MM.1S (cell line): ENCODE data around the gene DDX25.
"Not testable (repeated sequence)": the region's sequence is repeated elsewhere in the genome, so short reads cannot be mapped to it uniquely, and the experiment has no call there.

ENCODE experiments used
- EZH2 ChIP-seq: fragments of 300-600 bp; sonication (generic); optimal IDR thresholded peaks from 2 replicates; pipeline ENCODE3; 2017; ENCODE audit warnings: low read depth, mild to moderate bottlenecking, antibody characterized with exemption, low read length, mixed read lengths
- EZH2phosphoT487 ChIP-seq: fragments of 300-600 bp; sonication (generic); IDR thresholded peaks from 2 replicates; pipeline ENCODE4 v1.6.1; 2018; ENCODE audit warnings: antibody characterized with exemption, low read length
- TF ChIP-seq, protein P1 (sequence below): fragments of 300-600 bp; sonication (generic); IDR thresholded peaks from 2 replicates; pipeline ENCODE4 v1.5.1; 2016; ENCODE audit warnings: antibody characterized with exemption, low read length, mixed read lengths

DNA sequence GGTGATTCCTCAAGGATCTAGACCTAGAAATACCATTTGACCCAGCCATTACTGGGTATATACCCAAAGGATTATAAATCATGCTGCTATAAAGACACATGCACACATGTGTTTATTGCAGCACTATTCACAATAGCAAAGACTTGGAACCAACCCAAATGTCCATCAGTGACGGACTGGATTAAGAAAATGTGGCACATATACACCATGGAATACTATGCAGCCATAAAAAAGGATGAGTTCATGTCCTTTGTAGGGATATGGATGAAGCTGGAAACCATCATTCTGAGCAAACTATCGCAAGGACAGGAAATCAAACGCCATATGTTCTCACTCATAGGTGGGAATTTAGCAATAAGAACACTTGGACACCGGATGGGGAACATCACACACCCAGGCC, 39.0 kb upstream of the DDX25 start:
- TF ChIP-seq, protein P1, sequence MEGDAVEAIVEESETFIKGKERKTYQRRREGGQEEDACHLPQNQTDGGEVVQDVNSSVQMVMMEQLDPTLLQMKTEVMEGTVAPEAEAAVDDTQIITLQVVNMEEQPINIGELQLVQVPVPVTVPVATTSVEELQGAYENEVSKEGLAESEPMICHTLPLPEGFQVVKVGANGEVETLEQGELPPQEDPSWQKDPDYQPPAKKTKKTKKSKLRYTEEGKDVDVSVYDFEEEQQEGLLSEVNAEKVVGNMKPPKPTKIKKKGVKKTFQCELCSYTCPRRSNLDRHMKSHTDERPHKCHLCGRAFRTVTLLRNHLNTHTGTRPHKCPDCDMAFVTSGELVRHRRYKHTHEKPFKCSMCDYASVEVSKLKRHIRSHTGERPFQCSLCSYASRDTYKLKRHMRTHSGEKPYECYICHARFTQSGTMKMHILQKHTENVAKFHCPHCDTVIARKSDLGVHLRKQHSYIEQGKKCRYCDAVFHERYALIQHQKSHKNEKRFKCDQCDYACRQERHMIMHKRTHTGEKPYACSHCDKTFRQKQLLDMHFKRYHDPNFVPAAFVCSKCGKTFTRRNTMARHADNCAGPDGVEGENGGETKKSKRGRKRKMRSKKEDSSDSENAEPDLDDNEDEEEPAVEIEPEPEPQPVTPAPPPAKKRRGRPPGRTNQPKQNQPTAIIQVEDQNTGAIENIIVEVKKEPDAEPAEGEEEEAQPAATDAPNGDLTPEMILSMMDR: not testable (repeated sequence)
- TF ChIP-seq EZH2, EZH2phosphoT487: not testable (repeated sequence)
